A549 (cell line): Measurements from ENCODE around the gene MTAP.

ENCODE experiments used
- CBX2 ChIP-seq: fragments of 200-600 bp; sonication (generic); IDR thresholded peaks from 2 replicates; pipeline ENCODE4 v1.6.1; 2016; ENCODE audit warnings: low read depth, mild to moderate bottlenecking, borderline replicate concordance
- CEBPB ChIP-seq, 2 experiments: fragments of >200 bp in 1 of 2; sonication (Bioruptor Twin) in 1 of 2; formaldehyde crosslinking in 1 of 2; IDR thresholded peaks; 2 replicates each; pipeline ENCODE4 v1.6.1; 2012 to 2016
- EHF ChIP-seq: fragments of 250-450 bp; sonication (Bioruptor Pico); IDR thresholded peaks from 2 replicates; pipeline ENCODE4 v1.5.0; 2020; ENCODE audit warnings: mild to moderate bottlenecking
- EP300 ChIP-seq, 2 experiments: fragments of >200 bp; sonication (Bioruptor Twin); formaldehyde crosslinking; IDR thresholded peaks; 2 replicates in 1 of 2; 3 replicates in 1 of 2; pipeline ENCODE4 v1.6.1; 2016 to 2017
- HEYL ChIP-seq: fragments of 250-450 bp; sonication (Bioruptor Pico); IDR thresholded peaks from 2 replicates; pipeline ENCODE4 v1.8.0; 2021; ENCODE audit warnings: mild to moderate bottlenecking, moderate library complexity
- JUNB ChIP-seq: fragments of >200 bp; sonication (Bioruptor Twin); formaldehyde crosslinking; IDR thresholded peaks from 2 replicates; pipeline ENCODE4 v1.6.1; 2016
- MAFK ChIP-seq: fragments of 450-650 bp; IDR thresholded peaks from 2 replicates; pipeline ENCODE4 v1.6.1; 2014; ENCODE audit not compliant: partially characterized antibody
- MYC ChIP-seq: IDR thresholded peaks from 2 replicates; pipeline ENCODE4 v1.6.1; 2012; ENCODE audit warnings: mild to moderate bottlenecking, inconsistent platforms, low read length, improper control_type of control experiment, borderline replicate concordance
- POLR2A ChIP-seq: IDR thresholded peaks from 2 replicates; pipeline ENCODE4 v1.6.1; 2012; ENCODE audit warnings: mild to moderate bottlenecking, low read length
- RAD21 ChIP-seq, 2 experiments: fragments of >200 bp in 1 of 2; sonication (Bioruptor Twin) in 1 of 2; formaldehyde crosslinking in 1 of 2; IDR thresholded peaks in 1 of 2; conservative IDR thresholded peaks in 1 of 2; 2 replicates in 1 of 2; 3 replicates in 1 of 2; pipeline ENCODE4 v1.6.1; 2012 to 2018; ENCODE audit warnings: inconsistent platforms in 1 of 2
- TF ChIP-seq, protein P1 (sequence below): fragments of >200 bp; sonication (Bioruptor Twin); formaldehyde crosslinking; IDR thresholded peaks from 3 replicates; pipeline ENCODE4 v1.5.1; 2016
- TF ChIP-seq, protein P2 (sequence below): fragments of 200-600 bp; sonication (generic); IDR thresholded peaks from 2 replicates; pipeline ENCODE4 v1.6.1; 2016; ENCODE audit warnings: antibody characterized with exemption, mild to moderate bottlenecking, moderate library complexity
- TF ChIP-seq, protein P3 (sequence below): IDR thresholded peaks from 2 replicates; pipeline ENCODE4 v1.6.1; 2012; ENCODE audit warnings: low read depth, borderline replicate concordance

DNA sequence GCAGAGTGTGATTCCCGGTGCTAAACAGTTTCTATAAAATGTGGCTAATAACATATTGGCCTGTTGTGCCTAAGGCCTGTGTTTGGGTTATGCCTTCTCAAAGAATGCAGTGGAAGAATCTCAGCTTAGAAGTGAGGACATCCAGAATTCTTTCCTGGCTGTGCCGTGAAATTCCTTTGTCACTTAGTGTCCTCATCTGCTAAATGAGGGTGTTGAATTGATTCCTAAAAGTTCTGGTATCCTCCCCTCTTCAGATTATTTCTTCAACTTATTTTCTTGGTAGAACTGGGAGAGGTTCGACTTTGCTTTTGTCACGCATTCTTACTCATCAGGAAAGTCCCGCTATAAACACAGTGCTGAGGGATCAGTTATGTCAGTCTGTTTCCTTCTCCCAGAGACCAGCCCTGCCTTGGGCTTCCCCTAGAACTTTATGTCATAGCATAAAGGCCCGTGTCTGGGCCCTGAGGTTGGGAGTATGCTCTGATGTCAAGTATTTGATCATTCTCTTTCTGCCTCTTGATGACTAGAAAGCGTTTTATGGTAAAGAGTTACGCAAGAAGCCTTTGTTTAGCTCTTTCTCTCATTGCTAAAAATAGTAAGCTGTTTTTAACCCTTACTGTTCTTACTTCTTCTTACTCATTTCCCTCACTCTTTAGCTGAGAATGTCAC lies 29.5 kb downstream of the MTAP start:
- TF ChIP-seq, protein P1, sequence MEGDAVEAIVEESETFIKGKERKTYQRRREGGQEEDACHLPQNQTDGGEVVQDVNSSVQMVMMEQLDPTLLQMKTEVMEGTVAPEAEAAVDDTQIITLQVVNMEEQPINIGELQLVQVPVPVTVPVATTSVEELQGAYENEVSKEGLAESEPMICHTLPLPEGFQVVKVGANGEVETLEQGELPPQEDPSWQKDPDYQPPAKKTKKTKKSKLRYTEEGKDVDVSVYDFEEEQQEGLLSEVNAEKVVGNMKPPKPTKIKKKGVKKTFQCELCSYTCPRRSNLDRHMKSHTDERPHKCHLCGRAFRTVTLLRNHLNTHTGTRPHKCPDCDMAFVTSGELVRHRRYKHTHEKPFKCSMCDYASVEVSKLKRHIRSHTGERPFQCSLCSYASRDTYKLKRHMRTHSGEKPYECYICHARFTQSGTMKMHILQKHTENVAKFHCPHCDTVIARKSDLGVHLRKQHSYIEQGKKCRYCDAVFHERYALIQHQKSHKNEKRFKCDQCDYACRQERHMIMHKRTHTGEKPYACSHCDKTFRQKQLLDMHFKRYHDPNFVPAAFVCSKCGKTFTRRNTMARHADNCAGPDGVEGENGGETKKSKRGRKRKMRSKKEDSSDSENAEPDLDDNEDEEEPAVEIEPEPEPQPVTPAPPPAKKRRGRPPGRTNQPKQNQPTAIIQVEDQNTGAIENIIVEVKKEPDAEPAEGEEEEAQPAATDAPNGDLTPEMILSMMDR = no peak
- TF ChIP-seq, protein P2, sequence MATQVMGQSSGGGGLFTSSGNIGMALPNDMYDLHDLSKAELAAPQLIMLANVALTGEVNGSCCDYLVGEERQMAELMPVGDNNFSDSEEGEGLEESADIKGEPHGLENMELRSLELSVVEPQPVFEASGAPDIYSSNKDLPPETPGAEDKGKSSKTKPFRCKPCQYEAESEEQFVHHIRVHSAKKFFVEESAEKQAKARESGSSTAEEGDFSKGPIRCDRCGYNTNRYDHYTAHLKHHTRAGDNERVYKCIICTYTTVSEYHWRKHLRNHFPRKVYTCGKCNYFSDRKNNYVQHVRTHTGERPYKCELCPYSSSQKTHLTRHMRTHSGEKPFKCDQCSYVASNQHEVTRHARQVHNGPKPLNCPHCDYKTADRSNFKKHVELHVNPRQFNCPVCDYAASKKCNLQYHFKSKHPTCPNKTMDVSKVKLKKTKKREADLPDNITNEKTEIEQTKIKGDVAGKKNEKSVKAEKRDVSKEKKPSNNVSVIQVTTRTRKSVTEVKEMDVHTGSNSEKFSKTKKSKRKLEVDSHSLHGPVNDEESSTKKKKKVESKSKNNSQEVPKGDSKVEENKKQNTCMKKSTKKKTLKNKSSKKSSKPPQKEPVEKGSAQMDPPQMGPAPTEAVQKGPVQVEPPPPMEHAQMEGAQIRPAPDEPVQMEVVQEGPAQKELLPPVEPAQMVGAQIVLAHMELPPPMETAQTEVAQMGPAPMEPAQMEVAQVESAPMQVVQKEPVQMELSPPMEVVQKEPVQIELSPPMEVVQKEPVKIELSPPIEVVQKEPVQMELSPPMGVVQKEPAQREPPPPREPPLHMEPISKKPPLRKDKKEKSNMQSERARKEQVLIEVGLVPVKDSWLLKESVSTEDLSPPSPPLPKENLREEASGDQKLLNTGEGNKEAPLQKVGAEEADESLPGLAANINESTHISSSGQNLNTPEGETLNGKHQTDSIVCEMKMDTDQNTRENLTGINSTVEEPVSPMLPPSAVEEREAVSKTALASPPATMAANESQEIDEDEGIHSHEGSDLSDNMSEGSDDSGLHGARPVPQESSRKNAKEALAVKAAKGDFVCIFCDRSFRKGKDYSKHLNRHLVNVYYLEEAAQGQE = no peak
- TF ChIP-seq HEYL (CRISPR knock-in tag) = no peak
- TF ChIP-seq EP300 (IDR thresholded peaks at IDR 0.05) = peak; percentile 27 to 71; a peak in 2 of 5 replicates
- TF ChIP-seq JUNB = peak; percentile 45; the same call in 1 of the 2 replicates
- TF ChIP-seq CBX2 = no peak
- no peak for TF ChIP-seq POLR2A
- TF ChIP-seq MYC = no peak
- TF ChIP-seq EHF (CRISPR knock-in tag) = no peak
- peak; percentile 34 for TF ChIP-seq MAFK
- TF ChIP-seq, protein P3, sequence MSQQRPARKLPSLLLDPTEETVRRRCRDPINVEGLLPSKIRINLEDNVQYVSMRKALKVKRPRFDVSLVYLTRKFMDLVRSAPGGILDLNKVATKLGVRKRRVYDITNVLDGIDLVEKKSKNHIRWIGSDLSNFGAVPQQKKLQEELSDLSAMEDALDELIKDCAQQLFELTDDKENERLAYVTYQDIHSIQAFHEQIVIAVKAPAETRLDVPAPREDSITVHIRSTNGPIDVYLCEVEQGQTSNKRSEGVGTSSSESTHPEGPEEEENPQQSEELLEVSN = no peak
- peak; percentile 61 to 81; a peak in 3 of 4 replicates for TF ChIP-seq CEBPB (IDR thresholded peaks at IDR 0.05)
- no peak for TF ChIP-seq RAD21 (conservative IDR thresholded peaks at IDR 0.05 in 1 of 2, IDR thresholded peaks at IDR 0.05 in 1 of 2)
